HG02943 (cell line): ENCODE results near the gene C2orf42.
"Not testable (repeated sequence)": the region's sequence is repeated elsewhere in the genome, so short reads cannot be mapped to it uniquely, and the experiment has no call there.

Experiments
- ATAC-seq: cut with Tn5 transposase; IDR thresholded peaks from one replicate; pipeline ENCODE4 v1.9.1; 2021; ENCODE audit warnings: mild to moderate bottlenecking, low read depth, moderate library complexity; ENCODE audit not compliant: unreplicated experiment

Gene C2orf42

GRCh38 chr2:70111752-70112591 lies 78.8 kb downstream of the C2orf42 start:
- ATAC-seq, result no peak

GRCh38 chr2:70110397-70110796 lies 80.4 kb downstream of the C2orf42 start:
- not testable (repeated sequence) for ATAC-seq

- ATAC-seq, result not testable (repeated sequence)
Measured at GRCh38 chr2:70106138-70106537, 84.7 kb downstream of the C2orf42 start.

GRCh38 chr2:70104231-70105111 lies 86.3 kb downstream of the C2orf42 start:
- ATAC-seq, result no peak

- no peak for ATAC-seq
Measured at GRCh38 chr2:70103531-70104061, 87.2 kb downstream of the C2orf42 start.

GRCh38 chr2:70102323-70102905 lies 88.4 kb downstream of the C2orf42 start:
- ATAC-seq, result not testable (repeated sequence)

- ATAC-seq, result not testable (repeated sequence)
Measured at GRCh38 chr2:70101686-70102085, 89.1 kb downstream of the C2orf42 start.

GRCh38 chr2:70101174-70101573 lies 89.6 kb downstream of the C2orf42 start:
- ATAC-seq, result no peak
